KMS-11 (cell line): Measurements from ENCODE around the gene DDIT3.
"Not testable (repeated sequence)": the region's sequence is repeated elsewhere in the genome, so short reads cannot be mapped to it uniquely, and the experiment has no call there.

Source experiments
- H2AFZ ChIP-seq: fragments of 200-600 bp; sonication (generic); 2 replicates; pipeline ENCODE4 v1.6.1; 2016; ENCODE audit warnings: antibody characterized with exemption, mixed run types, low read depth
- H3K27ac ChIP-seq: fragments of 200-600 bp; sonication (generic); 2 replicates; pipeline ENCODE4 v1.6.1; 2016; ENCODE audit warnings: mild to moderate bottlenecking, mixed run types
- H3K27me3 ChIP-seq: fragments of 200-600 bp; sonication (generic); 2 replicates; pipeline ENCODE4 v1.6.1; 2017; ENCODE audit warnings: mild to moderate bottlenecking, low read depth, mixed run types, moderate library complexity; ENCODE audit not compliant: insufficient read depth
- H3K36me3 ChIP-seq: fragments of 200-600 bp; sonication (generic); 2 replicates; pipeline ENCODE4 v1.6.1; 2017; ENCODE audit warnings: mild to moderate bottlenecking, mixed run types; ENCODE audit not compliant: insufficient read depth
- H3K4me1 ChIP-seq: fragments of 200-600 bp; sonication (generic); 2 replicates; pipeline ENCODE4 v1.6.1; 2016; ENCODE audit warnings: mild to moderate bottlenecking, low read depth, mixed run types; ENCODE audit not compliant: poor library complexity, severe bottlenecking
- H3K4me2 ChIP-seq: fragments of 200-600 bp; sonication (generic); 2 replicates; pipeline ENCODE4 v1.7.0; 2016; ENCODE audit warnings: mild to moderate bottlenecking, mixed run types
- H3K4me3 ChIP-seq: fragments of 200-600 bp; sonication (generic); IDR thresholded peaks from 2 replicates; pipeline ENCODE4 v1.6.1; 2017; ENCODE audit warnings: low read depth, low read length, mixed read lengths; ENCODE audit not compliant: insufficient read depth
- H3K79me2 ChIP-seq: fragments of 200-600 bp; sonication (generic); 2 replicates; pipeline ENCODE4 v1.6.1; 2016; ENCODE audit warnings: low read depth, mixed run types; ENCODE audit not compliant: insufficient read depth
- H3K9ac ChIP-seq: fragments of 200-600 bp; sonication (generic); 2 replicates; pipeline ENCODE4 v1.6.1; 2016; ENCODE audit warnings: mild to moderate bottlenecking, mixed run types
- H4K20me1 ChIP-seq: fragments of 200-600 bp; sonication (generic); 2 replicates; pipeline ENCODE4 v1.6.1; 2016; ENCODE audit warnings: mild to moderate bottlenecking, mixed run types; ENCODE audit not compliant: insufficient read depth
- TF ChIP-seq, protein P1 (sequence below): fragments of 200-600 bp; sonication (generic); conservative IDR thresholded peaks from 2 replicates; pipeline ENCODE4 v1.6.1; 2017; ENCODE audit warnings: low read depth, mild to moderate bottlenecking, antibody characterized with exemption, low read length, moderate library complexity, mixed read lengths

The DDIT3 gene

DNA sequence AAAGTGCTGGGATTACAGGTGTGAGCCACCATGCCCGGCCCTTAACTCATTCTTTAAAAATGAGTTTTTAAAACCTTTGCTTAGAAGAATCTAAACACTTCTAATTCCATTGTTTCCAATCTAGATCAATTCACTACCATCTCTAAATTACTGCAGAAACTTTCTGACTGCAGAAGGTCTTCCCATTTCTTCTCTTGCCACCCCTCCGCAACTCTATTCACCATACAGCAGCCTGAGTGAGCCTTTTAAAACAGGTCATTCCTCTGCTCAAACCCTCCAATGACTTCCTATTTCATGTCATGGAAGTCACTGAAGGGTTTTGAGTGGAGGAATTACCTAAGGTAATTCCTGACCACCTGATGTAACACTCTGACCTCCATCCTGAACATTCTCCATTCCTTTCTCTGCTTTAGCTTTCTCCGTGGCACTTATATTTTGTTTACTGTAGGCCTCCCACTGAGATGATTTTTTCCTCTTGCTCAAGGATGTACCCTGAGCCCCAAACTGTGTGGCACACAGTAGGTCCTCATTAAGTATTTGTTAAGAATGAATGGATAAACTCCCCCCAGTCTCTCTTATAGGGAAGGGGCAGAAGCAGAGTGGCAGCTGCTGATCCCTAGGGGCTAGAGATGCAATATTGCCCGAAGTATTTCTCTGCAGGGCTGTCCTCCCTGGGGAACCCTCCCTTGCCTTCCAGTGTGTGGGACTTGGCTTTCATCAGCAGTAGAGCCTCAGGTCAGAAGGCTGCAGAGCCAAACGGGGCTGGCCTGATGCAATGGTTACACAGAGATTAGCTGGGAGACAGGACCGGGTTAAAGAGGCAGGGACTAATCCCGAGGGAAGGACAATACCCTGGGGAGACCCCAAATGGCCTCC is 1.2 kb downstream of the DDIT3 start:
- H4K20me1 ChIP-seq = no peaks in the 10 kb centered on the region
- H3K79me2 ChIP-seq = peaks cover 42% of the 10 kb centered on the region
- peaks cover 27% of the 10 kb centered on the region; the same call in 1 of the 2 replicates for H3K36me3 ChIP-seq
- TF ChIP-seq, protein P1, sequence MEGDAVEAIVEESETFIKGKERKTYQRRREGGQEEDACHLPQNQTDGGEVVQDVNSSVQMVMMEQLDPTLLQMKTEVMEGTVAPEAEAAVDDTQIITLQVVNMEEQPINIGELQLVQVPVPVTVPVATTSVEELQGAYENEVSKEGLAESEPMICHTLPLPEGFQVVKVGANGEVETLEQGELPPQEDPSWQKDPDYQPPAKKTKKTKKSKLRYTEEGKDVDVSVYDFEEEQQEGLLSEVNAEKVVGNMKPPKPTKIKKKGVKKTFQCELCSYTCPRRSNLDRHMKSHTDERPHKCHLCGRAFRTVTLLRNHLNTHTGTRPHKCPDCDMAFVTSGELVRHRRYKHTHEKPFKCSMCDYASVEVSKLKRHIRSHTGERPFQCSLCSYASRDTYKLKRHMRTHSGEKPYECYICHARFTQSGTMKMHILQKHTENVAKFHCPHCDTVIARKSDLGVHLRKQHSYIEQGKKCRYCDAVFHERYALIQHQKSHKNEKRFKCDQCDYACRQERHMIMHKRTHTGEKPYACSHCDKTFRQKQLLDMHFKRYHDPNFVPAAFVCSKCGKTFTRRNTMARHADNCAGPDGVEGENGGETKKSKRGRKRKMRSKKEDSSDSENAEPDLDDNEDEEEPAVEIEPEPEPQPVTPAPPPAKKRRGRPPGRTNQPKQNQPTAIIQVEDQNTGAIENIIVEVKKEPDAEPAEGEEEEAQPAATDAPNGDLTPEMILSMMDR = no peak
- H3K4me1 ChIP-seq = peaks cover 51% of the 10 kb centered on the region
- H3K4me2 ChIP-seq = peak overlapping the region; percentile 89
- H2AFZ ChIP-seq = no peak overlapping the region
- no peaks in the 10 kb centered on the region for H3K27me3 ChIP-seq
- peak overlapping the region; percentile 87 for H3K4me3 ChIP-seq
- peak overlapping the region; percentile 71 for H3K9ac ChIP-seq
- H3K27ac ChIP-seq = peak overlapping the region; percentile 71

- peak overlapping the region; percentile 89 for H3K4me2 ChIP-seq
- H3K27me3 ChIP-seq = no peaks in the 10 kb centered on the region
- H4K20me1 ChIP-seq = no peaks in the 10 kb centered on the region
- H3K9ac ChIP-seq = no peak overlapping the region; the same call in 1 of the 2 replicates
- no peak overlapping the region for H2AFZ ChIP-seq
- H3K4me1 ChIP-seq = peaks cover 43% of the 10 kb centered on the region
- H3K79me2 ChIP-seq = peaks cover 34% of the 10 kb centered on the region
- no peak overlapping the region for H3K4me3 ChIP-seq
- TF ChIP-seq, protein P1 = no peak
- peaks cover 28% of the 10 kb centered on the region; the same call in 1 of the 2 replicates for H3K36me3 ChIP-seq
- H3K27ac ChIP-seq = peak overlapping the region; percentile 71; the same call in 1 of the 2 replicates
These were observed 2.0 kb downstream of the DDIT3 start for GRCh38 chr12:57518176-57518919.

GRCh38 chr12:57517718-57518117 is 2.6 kb downstream of the DDIT3 start:
- H3K36me3 ChIP-seq = peaks cover 33% of the 10 kb centered on the region; the same call in 1 of the 2 replicates
- peaks cover 31% of the 10 kb centered on the region for H3K79me2 ChIP-seq
- peak overlapping the region; percentile 89 for H3K4me2 ChIP-seq
- H3K27ac ChIP-seq = peak overlapping the region; percentile 71; the same call in 1 of the 2 replicates
- peaks cover 43% of the 10 kb centered on the region for H3K4me1 ChIP-seq
- H4K20me1 ChIP-seq, H3K27me3 ChIP-seq, H3K4me3 ChIP-seq, H2AFZ ChIP-seq, H3K9ac ChIP-seq: not testable (repeated sequence)

GRCh38 chr12:57517187-57517586 is 3.1 kb downstream of the DDIT3 start:
- no peaks in the 10 kb centered on the region for H3K27me3 ChIP-seq
- H4K20me1 ChIP-seq = no peaks in the 10 kb centered on the region
- TF ChIP-seq, protein P1 = no peak

More at GRCh38 chr12:57517187-57517586, 3.1 kb downstream of the DDIT3 start:
- Histone ChIP-seq H3K4me2 (no peak overlapping the region; the same call in 1 of the 2 replicates), H3K36me3 (peaks cover 37% of the 10 kb centered on the region; the same call in 1 of the 2 replicates), H2AFZ (no peak overlapping the region), H3K9ac (no peak overlapping the region), H3K4me1 (peaks cover 41% of the 10 kb centered on the region), H3K27ac (peak overlapping the region; percentile 8; the same call in 1 of the 2 replicates), H3K79me2 (peaks cover 31% of the 10 kb centered on the region), H3K4me3 (no peak overlapping the region)
